ENCODE results near the gene WWOX. TPM values are rescaled to one million over a fixed set of nuclear protein-coding genes. Genes with fewer than 3 reads are reported as not detected.
A peak's percentile ranks its signal among the peaks of the same experiment; 100 is the strongest.

The WWOX gene
- total and polyA plus RNA-seq, 2 of the 8 experiments (the other 6 are each of a cell fraction or from before 2014, with no cell fraction given), result 5.4 to 16.7 TPM

- no peak overlapping the region for H3K4me3 ChIP-seq (ENCODE audit: extremely low read depth in 1 of 4, insufficient read depth in 2 of 4, low read depth in 3 of 4, low read length in 4 of 4)
- H3K4me1 ChIP-seq (replicated peaks in 1 of 4; ENCODE audit: control insufficient read depth in 3 of 4, insufficient read depth in 4 of 4, low read length in 3 of 4), result peaks cover 0 to 7% (median 4%) of the 10 kb centered on the region in 4 experiments; a peak in 3 of 7 replicates
- H2BK12ac ChIP-seq (ENCODE audit: low read depth, low read length), result no peak overlapping the region
- ChIA-PET POLR2A (ENCODE audit: partially characterized antibody) (no interaction called here), CTCF (ENCODE audit: partially characterized antibody) (interaction anchor here (0.9 to 3.1 kb wide), 10 partner anchors 8 to 484 kb away, joined by 3 to 15 read pairs (median 4); partner anchors contain the start of gene WWOX)
- no peak overlapping the region for H3K56ac ChIP-seq (replicated peaks; ENCODE audit: insufficient read length, low read depth, low read length)
- no peak overlapping the region for H2BK120ac ChIP-seq (replicated peaks; ENCODE audit: low read depth, low read length)
- H3K79me2 ChIP-seq (ENCODE audit: control insufficient read depth in 1 of 2, insufficient read depth in 2 of 2, low read length in 2 of 2), result no peaks in the 10 kb centered on the region
- 70% methylated on average over 3 of the region's 3 CpGs; no CpG with 5 or more reads in 1 of the 2 experiments for WGBS, 2 experiments (ENCODE audit: extremely low coverage in 1 of 2, insufficient coverage in 1 of 2, insufficient read length in 1 of 2, insufficient replicate concordance in 2 of 2, low coverage in 1 of 2, low lambda C conversion rate in 2 of 2, missing lambda C conversion rate in 1 of 2)
- no peak overlapping the region for H2AK5ac ChIP-seq (ENCODE audit: low read depth, low read length)
- 0 out of 4 replicates have a peak, but pooled peaks of 1 of the 2 experiments have one; percentile 7 for TF ChIP-seq RAD21 (IDR thresholded peaks at IDR 0.05 in 1 of 2, conservative IDR thresholded peaks at IDR 0.05 in 1 of 2; ENCODE audit: low read depth in 2 of 2, low read length in 2 of 2)
- TF ChIP-seq EP300 (IDR thresholded peaks at IDR 0.05; ENCODE audit: borderline replicate concordance in 1 of 2, low read depth in 2 of 2, low read length in 2 of 2), result no peak
- TF ChIP-seq CTCF (IDR thresholded peaks at IDR 0.05; ENCODE audit: control extremely low read depth in 1 of 3, insufficient read depth in 1 of 3, low read depth in 1 of 3, low read length in 3 of 3), result peak in 1 of 3 experiments; percentile 29; a peak in 1 of 4 replicates
- no peak for TF ChIP-seq RBBP5 (IDR thresholded peaks at IDR 0.05; ENCODE audit: borderline replicate concordance, low read depth, low read length)
- no peak for TF ChIP-seq TEAD4 (IDR thresholded peaks at IDR 0.05; ENCODE audit: low read depth, low read length)
- no peak for TF ChIP-seq SP4 (IDR thresholded peaks at IDR 0.05; ENCODE audit: low read length)
- TF ChIP-seq BCL11A (IDR thresholded peaks at IDR 0.05; ENCODE audit: low read depth in 2 of 2, low read length in 2 of 2), result no peak
- H3K23me2 ChIP-seq (ENCODE audit: low read depth, low read length), result no peaks in the 10 kb centered on the region
- H4K5ac ChIP-seq (ENCODE audit: insufficient read length, low read depth, low read length), result no peak overlapping the region
- H3K14ac ChIP-seq (ENCODE audit: insufficient read length), result no peak overlapping the region
- H4K91ac ChIP-seq (replicated peaks; ENCODE audit: insufficient read length, low read length), result no peak overlapping the region
- no peaks in the 10 kb centered on the region for H3K9me3 ChIP-seq (ENCODE audit: insufficient read depth in 2 of 2, low read depth in 1 of 2, low read length in 1 of 2)
- no peaks in the 10 kb centered on the region for H3K36me3 ChIP-seq (ENCODE audit: control insufficient read depth in 2 of 4, insufficient read depth in 4 of 4, low read length in 3 of 4)
- no peak overlapping the region for H3K4me2 ChIP-seq (ENCODE audit: insufficient read depth in 1 of 2, low read depth in 2 of 2, low read length in 2 of 2)
- no peak overlapping the region for H2BK5ac ChIP-seq (ENCODE audit: low read depth, low read length)
- no peak overlapping the region for H3K4ac ChIP-seq (replicated peaks; ENCODE audit: insufficient read length, low read depth, low read length)
- H2AFZ ChIP-seq (ENCODE audit: low read length), result no peak overlapping the region
- H3K79me1 ChIP-seq (ENCODE audit: low read depth, low read length), result no peaks in the 10 kb centered on the region
- H4K20me1 ChIP-seq (replicated peaks in 1 of 2; ENCODE audit: control insufficient read depth in 1 of 2, insufficient read depth in 2 of 2, low read length in 2 of 2), result peaks cover 0 to 9% of the 10 kb centered on the region in 2 experiments
- H3K27ac ChIP-seq (ENCODE audit: low read depth, low read length), result no peak overlapping the region
- no peak overlapping the region for H4K8ac ChIP-seq (ENCODE audit: extremely low read depth, insufficient read depth, low read length)
- H3K27me3 ChIP-seq (replicated peaks in 1 of 4; ENCODE audit: control insufficient read depth in 3 of 4, extremely low read depth in 1 of 4, insufficient read depth in 3 of 4, low read length in 3 of 4), result peaks cover 47 to 89% (median 78%) of the 10 kb centered on the region in 4 experiments
- FAIRE-seq (no peak), DNase-seq (ENCODE audit: low read depth in 1 of 2, low spot score in 2 of 2) (no peak)
- H3K18ac ChIP-seq (ENCODE audit: extremely low read depth, low read length), result no peak overlapping the region
- no peak overlapping the region for H2BK20ac ChIP-seq (ENCODE audit: low read length)
- H2BK15ac ChIP-seq (ENCODE audit: low read length), result no peak overlapping the region
- H3K23ac ChIP-seq (ENCODE audit: insufficient read length), result no peak overlapping the region
- H3K9ac ChIP-seq (replicated peaks in 1 of 4; ENCODE audit: extremely low read depth in 1 of 4, low read depth in 3 of 4, low read length in 3 of 4), result no peak overlapping the region
Observed at GRCh38 chr16:78075800-78076199, 23.7 kb upstream of the WWOX start.

Data from H1 (cell line).